GM23338 (cell line): ENCODE results near the gene TMED8. TPM values are rescaled to one million over a fixed set of nuclear protein-coding genes. Genes with fewer than 3 reads are reported as not detected.
A peak's percentile ranks its signal among the peaks of the same experiment; 100 is the strongest.

Experiments used
- ATAC-seq: fragments of 200-7000 bp; cut with Tn5 transposase; 3 replicates; pipeline ENCODE4 v1.9.1; 2020
- DNase-seq: peaks from one replicate; pipeline ENCODE4 v3.0.0-alpha.2; 2015; ENCODE audit warnings: low spot score
- H2AFZ ChIP-seq: fragments of 200-600 bp; sonication (generic); 2 replicates; pipeline ENCODE4 v1.8.0; 2016; ENCODE audit warnings: antibody characterized with exemption, mild to moderate bottlenecking, moderate library complexity
- H3F3A ChIP-seq: fragments of 200-600 bp; sonication (generic); replicated peaks from 2 replicates; pipeline ENCODE4 v1.8.0; 2017; ENCODE audit warnings: antibody characterized with exemption, mixed run types, low read depth
- H3K27ac ChIP-seq: fragments of 200-600 bp; sonication (generic); 2 replicates; pipeline ENCODE4 v1.6.1; 2016; ENCODE audit warnings: low read depth
- H3K27me3 ChIP-seq: fragments of 200-600 bp; sonication (generic); 2 replicates; pipeline ENCODE4 v1.8.0; 2016; ENCODE audit warnings: mild to moderate bottlenecking, mixed run types, moderate library complexity; ENCODE audit not compliant: insufficient read depth
- H3K36me3 ChIP-seq: fragments of 200-600 bp; sonication (generic); 2 replicates; pipeline ENCODE4 v1.8.0; 2016; ENCODE audit warnings: mild to moderate bottlenecking; ENCODE audit not compliant: insufficient read depth
- H3K4me1 ChIP-seq: fragments of 200-600 bp; sonication (generic); 2 replicates; pipeline ENCODE4 v1.8.0; 2016; ENCODE audit warnings: mild to moderate bottlenecking, moderate library complexity; ENCODE audit not compliant: insufficient read depth
- H3K4me2 ChIP-seq: fragments of 200-600 bp; sonication (generic); 2 replicates; pipeline ENCODE4 v1.7.1; 2017; ENCODE audit warnings: mixed run types
- H3K4me3 ChIP-seq: fragments of 200-600 bp; sonication (generic); 2 replicates; pipeline ENCODE4 v1.6.1; 2016; ENCODE audit warnings: mixed run types
- H3K79me2 ChIP-seq: fragments of 200-600 bp; sonication (generic); replicated peaks from 2 replicates; pipeline ENCODE4 v1.8.0; 2017; ENCODE audit warnings: mild to moderate bottlenecking; ENCODE audit not compliant: insufficient read depth
- H3K9me2 ChIP-seq: fragments of 200-600 bp; sonication (generic); 2 replicates; pipeline ENCODE4 v1.8.0; 2017; ENCODE audit not compliant: insufficient read depth
- H4K20me1 ChIP-seq: fragments of 200-600 bp; sonication (generic); replicated peaks from 2 replicates; pipeline ENCODE4 v1.8.0; 2017; ENCODE audit warnings: mild to moderate bottlenecking; ENCODE audit not compliant: insufficient read depth
- H3K27ac Mint-ChIP-seq: 2 replicates; pipeline ENCODE4 v1.8.0; 2020; ENCODE audit warnings: inconsistent platforms, mild to moderate bottlenecking, moderate library complexity, mixed read lengths
- H3K27me3 Mint-ChIP-seq: 3 replicates; pipeline ENCODE4 v1.8.0; 2022; ENCODE audit warnings: low read depth, mild to moderate bottlenecking, moderate library complexity, mixed read lengths, inconsistent platforms; ENCODE audit not compliant: insufficient read depth, poor library complexity
- H3K36me3 Mint-ChIP-seq: 3 replicates; pipeline ENCODE4 v1.8.0; 2021; ENCODE audit warnings: low read depth, mild to moderate bottlenecking, inconsistent platforms, moderate library complexity, mixed read lengths
- H3K4me1 Mint-ChIP-seq: 3 replicates; pipeline ENCODE4 v1.8.0; 2020; ENCODE audit warnings: mild to moderate bottlenecking, inconsistent platforms, mixed read lengths
- H3K4me3 Mint-ChIP-seq: 3 replicates; pipeline ENCODE4 v1.8.0; 2021; ENCODE audit warnings: moderate library complexity, mild to moderate bottlenecking, inconsistent platforms, mixed read lengths
- H3K9me3 Mint-ChIP-seq: 3 replicates; pipeline ENCODE4 v1.8.0; 2020; ENCODE audit warnings: moderate library complexity, mild to moderate bottlenecking, inconsistent platforms, mixed read lengths
- CREB1 ChIP-seq: fragments of 250-450 bp; sonication (Bioruptor Pico); IDR thresholded peaks from 2 replicates; pipeline ENCODE4 v1.5.0; 2020; ENCODE audit warnings: low read depth, mild to moderate bottlenecking, moderate library complexity
- EZH2 ChIP-seq: fragments of 200-600 bp; sonication (generic); IDR thresholded peaks from one replicate; pipeline ENCODE4 v1.8.0; 2017; ENCODE audit warnings: antibody characterized with exemption, mild to moderate bottlenecking, low read depth; ENCODE audit not compliant: unreplicated experiment
- JUNB ChIP-seq: IDR thresholded peaks from one replicate; pipeline ENCODE4 v1.6.1; 2016; ENCODE audit warnings: antibody characterized with exemption; ENCODE audit not compliant: unreplicated experiment
- NANOG ChIP-seq: IDR thresholded peaks from 2 replicates; pipeline ENCODE4 v1.6.1; 2016; ENCODE audit warnings: antibody characterized with exemption, borderline replicate concordance
- ZNF114 ChIP-seq: fragments of 250-450 bp; sonication (Bioruptor Pico); IDR thresholded peaks from 2 replicates; pipeline ENCODE4 v1.5.0; 2020; ENCODE audit warnings: mild to moderate bottlenecking, moderate library complexity
- polyA plus RNA-seq: library from polyadenylated mRNA; unstranded; fragments of >200 nt; fragmentation: Nextera tagmentation; extraction: Ambion mirVana; gene quantifications from 2 replicates; pipeline ENCODE4 v1.2.1, GENCODE V29; 2016
- total RNA-seq: library from RNA; depleted of rRNA; stranded (reverse); fragments of >200 nt; shearing (Covaris generic); gene quantifications from 2 replicates; pipeline ENCODE4 v1.2.3, GENCODE V29; 2014
- TF ChIP-seq, protein P1 (sequence below): fragments of 250-450 bp; sonication (Bioruptor Pico); IDR thresholded peaks from 2 replicates; pipeline ENCODE4 v1.5.0; 2020; ENCODE audit warnings: mild to moderate bottlenecking, moderate library complexity
- TF ChIP-seq, protein P2 (sequence below), 2 experiments: fragments of 200-600 bp in 1 of 2; sonication (generic) in 1 of 2; conservative IDR thresholded peaks; 2 replicates each; pipeline versions ENCODE4 v1.5.1 to v1.6.1; 2016 to 2017; ENCODE audit warnings: antibody characterized with exemption in 2 of 2, low read depth in 2 of 2, mild to moderate bottlenecking in 2 of 2, moderate library complexity in 1 of 2
- TF ChIP-seq, protein P3 (sequence below): IDR thresholded peaks from 2 replicates; pipeline ENCODE4 v1.6.1; 2016; ENCODE audit warnings: antibody characterized with exemption

TMED8 gene
- total and polyA plus RNA-seq, 2 experiments from 2014 or later = 4.3 to 13.8 TPM

DNA sequence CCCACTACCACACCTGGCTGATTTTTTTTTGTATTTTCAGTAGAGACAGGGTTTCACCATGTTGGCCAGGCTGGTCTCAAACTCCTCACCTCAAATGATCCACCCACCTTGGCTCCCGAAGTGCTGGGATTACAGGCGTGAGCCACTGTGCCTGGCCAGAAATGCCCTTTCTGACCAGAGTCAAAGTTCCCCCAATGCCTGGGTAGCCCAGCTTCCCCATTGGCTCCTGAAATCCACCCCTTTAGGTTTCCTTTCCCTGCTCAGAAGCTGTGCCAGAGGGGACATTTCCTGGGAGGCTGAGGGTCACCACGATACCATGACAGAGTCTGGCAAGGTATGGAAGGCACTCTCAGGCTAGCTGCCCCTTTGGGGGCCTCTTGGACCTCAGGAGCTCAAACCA is 52.6 kb downstream of the TMED8 start (continued):
- TF ChIP-seq, protein P1, sequence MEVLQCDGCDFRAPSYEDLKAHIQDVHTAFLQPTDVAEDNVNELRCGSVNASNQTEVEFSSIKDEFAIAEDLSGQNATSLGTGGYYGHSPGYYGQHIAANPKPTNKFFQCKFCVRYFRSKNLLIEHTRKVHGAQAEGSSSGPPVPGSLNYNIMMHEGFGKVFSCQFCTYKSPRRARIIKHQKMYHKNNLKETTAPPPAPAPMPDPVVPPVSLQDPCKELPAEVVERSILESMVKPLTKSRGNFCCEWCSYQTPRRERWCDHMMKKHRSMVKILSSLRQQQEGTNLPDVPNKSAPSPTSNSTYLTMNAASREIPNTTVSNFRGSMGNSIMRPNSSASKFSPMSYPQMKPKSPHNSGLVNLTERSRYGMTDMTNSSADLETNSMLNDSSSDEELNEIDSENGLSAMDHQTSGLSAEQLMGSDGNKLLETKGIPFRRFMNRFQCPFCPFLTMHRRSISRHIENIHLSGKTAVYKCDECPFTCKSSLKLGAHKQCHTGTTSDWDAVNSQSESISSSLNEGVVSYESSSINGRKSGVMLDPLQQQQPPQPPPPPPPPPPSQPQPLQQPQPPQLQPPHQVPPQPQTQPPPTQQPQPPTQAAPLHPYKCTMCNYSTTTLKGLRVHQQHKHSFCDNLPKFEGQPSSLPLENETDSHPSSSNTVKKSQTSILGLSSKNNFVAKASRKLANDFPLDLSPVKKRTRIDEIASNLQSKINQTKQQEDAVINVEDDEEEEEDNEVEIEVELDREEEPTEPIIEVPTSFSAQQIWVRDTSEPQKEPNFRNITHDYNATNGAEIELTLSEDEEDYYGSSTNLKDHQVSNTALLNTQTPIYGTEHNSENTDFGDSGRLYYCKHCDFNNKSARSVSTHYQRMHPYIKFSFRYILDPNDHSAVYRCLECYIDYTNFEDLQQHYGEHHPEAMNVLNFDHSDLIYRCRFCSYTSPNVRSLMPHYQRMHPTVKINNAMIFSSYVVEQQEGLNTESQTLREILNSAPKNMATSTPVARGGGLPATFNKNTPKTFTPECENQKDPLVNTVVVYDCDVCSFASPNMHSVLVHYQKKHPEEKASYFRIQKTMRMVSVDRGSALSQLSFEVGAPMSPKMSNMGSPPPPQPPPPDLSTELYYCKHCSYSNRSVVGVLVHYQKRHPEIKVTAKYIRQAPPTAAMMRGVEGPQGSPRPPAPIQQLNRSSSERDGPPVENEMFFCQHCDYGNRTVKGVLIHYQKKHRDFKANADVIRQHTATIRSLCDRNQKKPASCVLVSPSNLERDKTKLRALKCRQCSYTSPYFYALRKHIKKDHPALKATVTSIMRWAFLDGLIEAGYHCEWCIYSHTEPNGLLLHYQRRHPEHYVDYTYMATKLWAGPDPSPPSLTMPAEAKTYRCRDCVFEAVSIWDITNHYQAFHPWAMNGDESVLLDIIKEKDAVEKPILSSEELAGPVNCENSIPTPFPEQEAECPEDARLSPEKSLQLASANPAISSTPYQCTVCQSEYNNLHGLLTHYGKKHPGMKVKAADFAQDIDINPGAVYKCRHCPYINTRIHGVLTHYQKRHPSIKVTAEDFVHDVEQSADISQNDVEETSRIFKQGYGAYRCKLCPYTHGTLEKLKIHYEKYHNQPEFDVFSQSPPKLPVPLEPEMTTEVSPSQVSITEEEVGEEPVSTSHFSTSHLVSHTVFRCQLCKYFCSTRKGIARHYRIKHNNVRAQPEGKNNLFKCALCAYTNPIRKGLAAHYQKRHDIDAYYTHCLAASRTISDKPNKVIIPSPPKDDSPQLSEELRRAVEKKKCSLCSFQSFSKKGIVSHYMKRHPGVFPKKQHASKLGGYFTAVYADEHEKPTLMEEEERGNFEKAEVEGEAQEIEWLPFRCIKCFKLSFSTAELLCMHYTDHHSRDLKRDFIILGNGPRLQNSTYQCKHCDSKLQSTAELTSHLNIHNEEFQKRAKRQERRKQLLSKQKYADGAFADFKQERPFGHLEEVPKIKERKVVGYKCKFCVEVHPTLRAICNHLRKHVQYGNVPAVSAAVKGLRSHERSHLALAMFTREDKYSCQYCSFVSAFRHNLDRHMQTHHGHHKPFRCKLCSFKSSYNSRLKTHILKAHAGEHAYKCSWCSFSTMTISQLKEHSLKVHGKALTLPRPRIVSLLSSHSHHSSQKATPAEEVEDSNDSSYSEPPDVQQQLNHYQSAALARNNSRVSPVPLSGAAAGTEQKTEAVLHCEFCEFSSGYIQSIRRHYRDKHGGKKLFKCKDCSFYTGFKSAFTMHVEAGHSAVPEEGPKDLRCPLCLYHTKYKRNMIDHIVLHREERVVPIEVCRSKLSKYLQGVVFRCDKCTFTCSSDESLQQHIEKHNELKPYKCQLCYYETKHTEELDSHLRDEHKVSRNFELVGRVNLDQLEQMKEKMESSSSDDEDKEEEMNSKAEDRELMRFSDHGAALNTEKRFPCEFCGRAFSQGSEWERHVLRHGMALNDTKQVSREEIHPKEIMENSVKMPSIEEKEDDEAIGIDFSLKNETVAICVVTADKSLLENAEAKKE (CRISPR knock-in tag) = no peak
- TF ChIP-seq ZNF114 (CRISPR knock-in tag) = no peak
- TF ChIP-seq CREB1 (CRISPR knock-in tag) = no peak
- TF ChIP-seq, protein P2, sequence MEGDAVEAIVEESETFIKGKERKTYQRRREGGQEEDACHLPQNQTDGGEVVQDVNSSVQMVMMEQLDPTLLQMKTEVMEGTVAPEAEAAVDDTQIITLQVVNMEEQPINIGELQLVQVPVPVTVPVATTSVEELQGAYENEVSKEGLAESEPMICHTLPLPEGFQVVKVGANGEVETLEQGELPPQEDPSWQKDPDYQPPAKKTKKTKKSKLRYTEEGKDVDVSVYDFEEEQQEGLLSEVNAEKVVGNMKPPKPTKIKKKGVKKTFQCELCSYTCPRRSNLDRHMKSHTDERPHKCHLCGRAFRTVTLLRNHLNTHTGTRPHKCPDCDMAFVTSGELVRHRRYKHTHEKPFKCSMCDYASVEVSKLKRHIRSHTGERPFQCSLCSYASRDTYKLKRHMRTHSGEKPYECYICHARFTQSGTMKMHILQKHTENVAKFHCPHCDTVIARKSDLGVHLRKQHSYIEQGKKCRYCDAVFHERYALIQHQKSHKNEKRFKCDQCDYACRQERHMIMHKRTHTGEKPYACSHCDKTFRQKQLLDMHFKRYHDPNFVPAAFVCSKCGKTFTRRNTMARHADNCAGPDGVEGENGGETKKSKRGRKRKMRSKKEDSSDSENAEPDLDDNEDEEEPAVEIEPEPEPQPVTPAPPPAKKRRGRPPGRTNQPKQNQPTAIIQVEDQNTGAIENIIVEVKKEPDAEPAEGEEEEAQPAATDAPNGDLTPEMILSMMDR (conservative IDR thresholded peaks at IDR 0.05; ENCODE audit: low read depth in 2 of 2) = no peak
- TF ChIP-seq EZH2 = no peak

DNA sequence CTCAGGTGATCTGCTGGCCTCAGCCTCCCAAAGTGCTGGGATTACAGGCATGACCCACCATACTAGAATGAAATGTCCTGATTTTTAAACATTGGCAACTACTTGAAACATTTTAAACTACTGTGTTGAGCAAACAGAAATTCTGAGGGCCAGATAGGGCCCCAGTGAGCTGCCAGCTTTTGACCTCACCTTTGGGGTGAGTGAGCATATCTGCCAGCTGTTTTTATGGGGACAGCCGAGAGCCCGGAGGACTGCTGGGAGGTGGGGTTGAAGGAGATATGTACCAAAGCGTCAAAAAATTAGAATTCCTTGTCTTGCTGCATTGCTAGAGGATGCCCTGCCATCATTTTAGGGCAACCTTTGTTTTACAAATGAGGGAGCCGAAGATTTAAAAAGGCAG is 53.3 kb downstream of the TMED8 start:
- Histone ChIP-seq H4K20me1 (no peaks in the 10 kb centered on the region), H3K9me2 (no peaks in the 10 kb centered on the region), H2AFZ (no peak overlapping the region), H3K27me3 (no peaks in the 10 kb centered on the region), H3K4me3 (no peak overlapping the region), H3K79me2 (peaks cover 18% of the 10 kb centered on the region), H3K27ac (0 out of 2 replicates have a peak overlapping the region, but pooled peaks have one; percentile 32), H3K4me2 (peak overlapping the region; percentile 64), H3F3A (peaks cover 7% of the 10 kb centered on the region; the same call in 1 of the 2 replicates), H3K4me1 (peaks cover 23% of the 10 kb centered on the region), H3K36me3 (no peaks in the 10 kb centered on the region)
- DNase-seq (no peak), ATAC-seq (no peak)
- Mint-ChIP-seq H3K9me3 (no peaks in the 10 kb centered on the region), H3K36me3 (no peaks in the 10 kb centered on the region; the same call in 1 of the 3 replicates), H3K4me1 (peaks cover 42% of the 10 kb centered on the region), H3K27ac (peak overlapping the region; percentile 81), H3K4me3 (peak overlapping the region; percentile 2; the same call in 1 of the 3 replicates), H3K27me3 (peaks cover 16% of the 10 kb centered on the region)
- TF ChIP-seq, protein P3, sequence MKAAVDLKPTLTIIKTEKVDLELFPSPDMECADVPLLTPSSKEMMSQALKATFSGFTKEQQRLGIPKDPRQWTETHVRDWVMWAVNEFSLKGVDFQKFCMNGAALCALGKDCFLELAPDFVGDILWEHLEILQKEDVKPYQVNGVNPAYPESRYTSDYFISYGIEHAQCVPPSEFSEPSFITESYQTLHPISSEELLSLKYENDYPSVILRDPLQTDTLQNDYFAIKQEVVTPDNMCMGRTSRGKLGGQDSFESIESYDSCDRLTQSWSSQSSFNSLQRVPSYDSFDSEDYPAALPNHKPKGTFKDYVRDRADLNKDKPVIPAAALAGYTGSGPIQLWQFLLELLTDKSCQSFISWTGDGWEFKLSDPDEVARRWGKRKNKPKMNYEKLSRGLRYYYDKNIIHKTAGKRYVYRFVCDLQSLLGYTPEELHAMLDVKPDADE = no peak
- TF ChIP-seq JUNB (no peak), NANOG (no peak)
